ENCODE measurements around the gene SPZ1. TPM values are rescaled to one million over a fixed set of nuclear protein-coding genes. Genes with fewer than 3 reads are reported as not detected.

SPZ1 gene
- total and polyA plus RNA-seq, 2 of the 8 experiments (the other 6 are each of a cell fraction or from before 2014, with no cell fraction given) = not detected

- no peaks in the 10 kb centered on the region for H3K23me2 ChIP-seq (ENCODE audit: low read depth, low read length)
- H2BK120ac ChIP-seq (replicated peaks; ENCODE audit: low read depth, low read length) = no peak overlapping the region
- H2AFZ ChIP-seq (ENCODE audit: low read length) = peak overlapping the region; percentile 80; the same call in 1 of the 2 replicates
- 89% methylated on average over 1 of the region's 1 CpG; no CpG with 5 or more reads in 1 of the 2 experiments for WGBS, 2 experiments (ENCODE audit: extremely low coverage in 1 of 2, insufficient coverage in 1 of 2, insufficient read length in 1 of 2, insufficient replicate concordance in 2 of 2, low coverage in 1 of 2, low lambda C conversion rate in 2 of 2, missing lambda C conversion rate in 1 of 2)
- no peak overlapping the region for H3K23ac ChIP-seq (ENCODE audit: insufficient read length)
- DNase-seq (ENCODE audit: low read depth in 1 of 2, low spot score in 2 of 2) = no peak
- H3K27me3 ChIP-seq (replicated peaks in 1 of 4; ENCODE audit: control insufficient read depth in 3 of 4, extremely low read depth in 1 of 4, insufficient read depth in 3 of 4, low read length in 3 of 4) = no peaks in the 10 kb centered on the region
- no peak overlapping the region for H3K9ac ChIP-seq (replicated peaks in 1 of 4; ENCODE audit: extremely low read depth in 1 of 4, low read depth in 3 of 4, low read length in 3 of 4)
- H2BK5ac ChIP-seq (ENCODE audit: low read depth, low read length) = peak overlapping the region; percentile 63; the same call in 1 of the 2 replicates
- no peak overlapping the region for H2BK12ac ChIP-seq (ENCODE audit: low read depth, low read length)
- no peak for FAIRE-seq
- H3K4me3 ChIP-seq (ENCODE audit: extremely low read depth in 1 of 4, insufficient read depth in 2 of 4, low read depth in 3 of 4, low read length in 4 of 4) = no peak overlapping the region
- no peaks in the 10 kb centered on the region for H3K4me1 ChIP-seq (replicated peaks in 1 of 4; ENCODE audit: control insufficient read depth in 3 of 4, insufficient read depth in 4 of 4, low read length in 3 of 4)
- H3K79me1 ChIP-seq (ENCODE audit: low read depth, low read length) = no peaks in the 10 kb centered on the region
- H3K18ac ChIP-seq (ENCODE audit: extremely low read depth, low read length) = no peak overlapping the region
- H4K5ac ChIP-seq (ENCODE audit: insufficient read length, low read depth, low read length) = no peak overlapping the region
- ChIA-PET CTCF (ENCODE audit: partially characterized antibody) (interaction anchor here (1.3 to 1.7 kb wide), 2 partner anchors 17 to 24 kb away, joined by 3 to 6 read pairs; no protein-coding TSS in a partner anchor), POLR2A (ENCODE audit: partially characterized antibody) (no interaction called here)
- H4K8ac ChIP-seq (ENCODE audit: extremely low read depth, insufficient read depth, low read length) = no peak overlapping the region
- no peaks in the 10 kb centered on the region for H3K36me3 ChIP-seq (ENCODE audit: control insufficient read depth in 2 of 4, insufficient read depth in 4 of 4, low read length in 3 of 4)
- no peak overlapping the region for H4K91ac ChIP-seq (replicated peaks; ENCODE audit: insufficient read length, low read length)
- H3K27ac ChIP-seq (ENCODE audit: low read depth, low read length) = no peak overlapping the region
- no peak overlapping the region for H3K14ac ChIP-seq (ENCODE audit: insufficient read length)
- no peak overlapping the region for H2BK15ac ChIP-seq (ENCODE audit: low read length)
- H4K20me1 ChIP-seq (replicated peaks in 1 of 2; ENCODE audit: control insufficient read depth in 1 of 2, insufficient read depth in 2 of 2, low read length in 2 of 2) = no peaks in the 10 kb centered on the region
- no peaks in the 10 kb centered on the region for H3K79me2 ChIP-seq (ENCODE audit: control insufficient read depth in 1 of 2, insufficient read depth in 2 of 2, low read length in 2 of 2)
- H3K4me2 ChIP-seq (ENCODE audit: insufficient read depth in 1 of 2, low read depth in 2 of 2, low read length in 2 of 2) = no peak overlapping the region
- 0 out of 4 replicates have a peak, but pooled peaks cover 0 to 3% of the 10 kb centered on the region in 2 experiments for H3K9me3 ChIP-seq (ENCODE audit: insufficient read depth in 2 of 2, low read depth in 1 of 2, low read length in 1 of 2)
- TF ChIP-seq TCF12 (IDR thresholded peaks at IDR 0.05; ENCODE audit: low read depth, low read length) = no peak
- H2AK5ac ChIP-seq (ENCODE audit: low read depth, low read length) = no peak overlapping the region
- no peak overlapping the region for H3K56ac ChIP-seq (replicated peaks; ENCODE audit: insufficient read length, low read depth, low read length)
- H3K4ac ChIP-seq (replicated peaks; ENCODE audit: insufficient read length, low read depth, low read length) = no peak overlapping the region
- no peak overlapping the region for H2BK20ac ChIP-seq (ENCODE audit: low read length)
Observed at GRCh38 chr5:80370390-80370789, 50.6 kb downstream of the SPZ1 start.

Small RNA genes lying within 50 kb of the gene (small RNA-seq; reads per million reads assigned to genes)
- gene AC026410.2 (ENCODE audit: insufficient read depth) (not detected), gene RF00322 (ENCODE audit: insufficient read depth) (not detected), gene RNU6-211P (ENCODE audit: insufficient read depth) (not detected)

Other genes starting within 250 kb of the SPZ1 start
- 144 and 149 TPM in 2 replicates for gene SERINC5, start 64.0 kb upstream of the SPZ1 start, total RNA-seq (2021; fragmentation: NEBNext Ultra II Directional; extraction: Animal tissue kit (Norgen Biotek cat#: 25700))
- gene SERINC5, start 64.0 kb upstream of the SPZ1 start, polyA plus RNA-seq (2011; rRNA removed) = 27.2 and 32.2 TPM in 2 replicates
- gene ZFYVE16, start 88.1 kb downstream of the SPZ1 start, total RNA-seq (2021; fragmentation: NEBNext Ultra II Directional; extraction: Animal tissue kit (Norgen Biotek cat#: 25700)) = 24.2 and 26.7 TPM in 2 replicates
- gene ZFYVE16, start 88.1 kb downstream of the SPZ1 start, polyA plus RNA-seq (2011; rRNA removed) = 2.8 and 3.6 TPM in 2 replicates
- 0.71 and 1.1 TPM in 2 replicates for gene FAM151B, start 168.1 kb downstream of the SPZ1 start, total RNA-seq (2021; fragmentation: NEBNext Ultra II Directional; extraction: Animal tissue kit (Norgen Biotek cat#: 25700))
- gene FAM151B, start 168.1 kb downstream of the SPZ1 start, polyA plus RNA-seq (2011; rRNA removed) = 0.22 and 0.62 TPM in 2 replicates